Measurements from ENCODE around the gene PPEF2. TPM values are rescaled to one million over a fixed set of nuclear protein-coding genes. Genes with fewer than 3 reads are reported as not detected.

The PPEF2 gene
- total and polyA plus RNA-seq, 4 donors: 0.17 TPM; not detected in 3

DNA sequence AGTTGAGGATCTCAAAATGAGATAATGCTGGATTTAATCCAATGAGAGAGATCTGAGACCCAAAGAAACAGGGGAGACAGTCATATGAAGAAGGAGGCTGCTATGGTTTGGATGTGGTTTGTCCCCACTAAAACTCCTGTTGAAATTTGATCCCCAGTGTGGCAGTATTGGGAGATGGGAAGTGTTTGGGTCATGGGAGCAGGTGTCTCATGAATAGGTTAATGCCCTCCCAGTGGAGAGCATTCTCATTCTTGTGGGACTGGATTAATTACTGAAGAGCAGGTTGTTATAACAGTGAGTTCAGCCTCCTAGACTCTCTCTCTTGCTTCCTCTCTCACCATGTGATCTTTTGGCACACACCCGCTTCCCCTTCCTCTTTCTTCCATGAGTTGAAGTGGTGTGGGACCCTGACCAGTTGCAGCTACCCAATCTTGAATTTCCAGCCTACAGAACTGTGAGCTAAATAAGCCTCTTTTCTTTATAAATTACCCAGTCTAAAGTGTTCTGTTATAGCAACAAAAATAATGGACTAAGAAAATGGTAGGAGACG lies 70.3 kb downstream of the PPEF2 start:
- WGBS: 89% methylated on average over 2 of the region's 2 CpGs
- no peaks in the 10 kb centered on the region for H3K36me3 ChIP-seq (ENCODE audit: control insufficient read depth in 4 of 4, insufficient read depth in 3 of 4, low read depth in 1 of 4, low read length in 3 of 4)

More for the DNA sequence above, 70.3 kb downstream of the PPEF2 start:
- no peaks in the 10 kb centered on the region for H3K27me3 ChIP-seq (ENCODE audit: control insufficient read depth in 4 of 4, insufficient read depth in 4 of 4, low read length in 3 of 4)
- no peak overlapping the region for H3K4me3 ChIP-seq (ENCODE audit: low read depth in 1 of 3, low read length in 3 of 3)
- no peak for DNase-seq (ENCODE audit: low spot score)
- no peaks in the 10 kb centered on the region for H3K4me1 ChIP-seq (ENCODE audit: control insufficient read depth in 4 of 4, insufficient read depth in 4 of 4, low read length in 3 of 4)
- no peaks in the 10 kb centered on the region for H3K9me3 ChIP-seq (ENCODE audit: control insufficient read depth in 4 of 4, low read length in 3 of 4)
- TF ChIP-seq, protein P1, sequence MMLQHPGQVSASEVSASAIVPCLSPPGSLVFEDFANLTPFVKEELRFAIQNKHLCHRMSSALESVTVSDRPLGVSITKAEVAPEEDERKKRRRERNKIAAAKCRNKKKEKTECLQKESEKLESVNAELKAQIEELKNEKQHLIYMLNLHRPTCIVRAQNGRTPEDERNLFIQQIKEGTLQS (IDR thresholded peaks at IDR 0.05): no peak
- no peak for TF ChIP-seq REST (IDR thresholded peaks at IDR 0.05)
- no peak for TF ChIP-seq HNF4A (conservative IDR thresholded peaks at IDR 0.05)
- no peak for TF ChIP-seq ZBTB33 (IDR thresholded peaks at IDR 0.05)
- TF ChIP-seq, protein P2, sequence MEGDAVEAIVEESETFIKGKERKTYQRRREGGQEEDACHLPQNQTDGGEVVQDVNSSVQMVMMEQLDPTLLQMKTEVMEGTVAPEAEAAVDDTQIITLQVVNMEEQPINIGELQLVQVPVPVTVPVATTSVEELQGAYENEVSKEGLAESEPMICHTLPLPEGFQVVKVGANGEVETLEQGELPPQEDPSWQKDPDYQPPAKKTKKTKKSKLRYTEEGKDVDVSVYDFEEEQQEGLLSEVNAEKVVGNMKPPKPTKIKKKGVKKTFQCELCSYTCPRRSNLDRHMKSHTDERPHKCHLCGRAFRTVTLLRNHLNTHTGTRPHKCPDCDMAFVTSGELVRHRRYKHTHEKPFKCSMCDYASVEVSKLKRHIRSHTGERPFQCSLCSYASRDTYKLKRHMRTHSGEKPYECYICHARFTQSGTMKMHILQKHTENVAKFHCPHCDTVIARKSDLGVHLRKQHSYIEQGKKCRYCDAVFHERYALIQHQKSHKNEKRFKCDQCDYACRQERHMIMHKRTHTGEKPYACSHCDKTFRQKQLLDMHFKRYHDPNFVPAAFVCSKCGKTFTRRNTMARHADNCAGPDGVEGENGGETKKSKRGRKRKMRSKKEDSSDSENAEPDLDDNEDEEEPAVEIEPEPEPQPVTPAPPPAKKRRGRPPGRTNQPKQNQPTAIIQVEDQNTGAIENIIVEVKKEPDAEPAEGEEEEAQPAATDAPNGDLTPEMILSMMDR (IDR thresholded peaks at IDR 0.05; ENCODE audit: low read depth, low read length, missing input control): no peak
- no peak for TF ChIP-seq FOXA1 (IDR thresholded peaks at IDR 0.05)
- no peak for TF ChIP-seq NR2F2 (IDR thresholded peaks at IDR 0.05)
- no peak for TF ChIP-seq EGR1 (IDR thresholded peaks at IDR 0.05; ENCODE audit: low read depth in 2 of 2)
- no peak for TF ChIP-seq SP1 (IDR thresholded peaks at IDR 0.05)
- TF ChIP-seq FOXA2 (IDR thresholded peaks at IDR 0.05): no peak
- no peak for TF ChIP-seq TAF1 (conservative IDR thresholded peaks at IDR 0.05)
- TF ChIP-seq RAD21 (IDR thresholded peaks at IDR 0.05): no peak
- TF ChIP-seq YY1 (IDR thresholded peaks at IDR 0.05): no peak
- no peak for TF ChIP-seq RXRA (IDR thresholded peaks at IDR 0.05)
- no peak for TF ChIP-seq HNF4G (IDR thresholded peaks at IDR 0.05)
- TF ChIP-seq, protein P3, sequence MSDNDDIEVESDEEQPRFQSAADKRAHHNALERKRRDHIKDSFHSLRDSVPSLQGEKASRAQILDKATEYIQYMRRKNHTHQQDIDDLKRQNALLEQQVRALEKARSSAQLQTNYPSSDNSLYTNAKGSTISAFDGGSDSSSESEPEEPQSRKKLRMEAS (IDR thresholded peaks at IDR 0.05): no peak
- TF ChIP-seq JUND (IDR thresholded peaks at IDR 0.05): no peak
- no peak for TF ChIP-seq GABPA (IDR thresholded peaks at IDR 0.05 in 1 of 2, conservative IDR thresholded peaks at IDR 0.05 in 1 of 2)
- H3K9ac ChIP-seq (ENCODE audit: low read depth in 1 of 2, low read length in 2 of 2): no peak overlapping the region
- no peak overlapping the region for H3K27ac ChIP-seq (ENCODE audit: low read depth in 1 of 2, low read length in 2 of 2)
